ENCODE results near the gene BCAS4.

The BCAS4 gene

DNA sequence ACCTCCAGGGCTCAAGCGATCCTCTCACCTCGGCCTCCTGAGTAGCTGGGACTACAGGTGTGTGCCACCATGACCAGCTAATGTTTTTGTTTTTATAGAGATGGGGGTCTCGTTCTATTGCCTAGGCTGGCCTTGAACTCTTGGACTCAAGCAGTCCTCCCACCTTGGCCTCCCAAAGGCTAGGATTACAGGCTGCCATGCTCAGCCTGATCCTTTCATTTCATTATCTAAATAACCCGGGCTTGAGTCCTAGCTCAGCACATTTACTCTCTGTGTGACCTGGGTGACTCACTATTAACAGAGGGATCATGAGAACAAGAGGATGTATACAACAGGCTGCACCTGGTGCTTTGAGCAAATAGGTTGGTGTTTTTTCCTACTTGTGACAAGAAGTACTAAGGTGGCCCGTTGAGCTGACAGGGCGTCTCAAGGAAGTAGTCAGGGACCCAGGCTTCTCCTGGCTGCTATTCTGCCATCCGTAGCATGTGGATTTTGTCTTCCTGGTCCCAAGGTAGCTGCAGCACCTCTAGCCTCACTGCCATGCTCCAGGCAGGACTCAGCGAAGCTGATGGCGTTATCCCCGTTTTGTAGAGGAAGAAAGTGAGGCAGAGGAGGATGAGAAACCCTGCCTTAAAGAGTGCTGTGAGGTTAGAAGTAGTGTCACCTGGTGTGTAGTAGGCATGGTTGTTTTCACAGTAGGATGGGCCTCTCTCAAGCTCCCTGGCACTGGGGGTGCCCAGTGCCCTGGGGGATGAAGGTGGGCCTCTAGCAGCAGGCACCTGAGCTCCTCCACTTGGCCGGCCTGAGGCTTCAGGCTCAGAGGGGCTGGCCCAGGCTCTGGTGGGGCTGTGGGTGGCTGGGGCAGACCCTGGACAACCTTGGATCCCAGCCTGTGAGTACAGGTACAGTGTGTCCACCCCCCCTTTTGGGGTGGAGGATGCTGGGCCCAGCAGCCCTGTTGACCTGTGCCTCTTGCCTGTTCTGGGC, 73.9 kb downstream of the BCAS4 start:
- Histone ChIP-seq H3K4me1 (ENCODE audit: control insufficient read depth, insufficient read depth, low read length) (peaks cover 7% of the 10 kb centered on the region), H3K9ac (ENCODE audit: low read length) (no peak overlapping the region), H3K27me3 (ENCODE audit: control insufficient read depth, insufficient read depth, low read length) (no peaks in the 10 kb centered on the region), H3K4me3 (ENCODE audit: low read length) (no peak overlapping the region), H3K9me3 (ENCODE audit: control insufficient read depth, low read length) (no peaks in the 10 kb centered on the region), H3K36me3 (ENCODE audit: control insufficient read depth, insufficient read depth, low read length) (no peaks in the 10 kb centered on the region)

DNA sequence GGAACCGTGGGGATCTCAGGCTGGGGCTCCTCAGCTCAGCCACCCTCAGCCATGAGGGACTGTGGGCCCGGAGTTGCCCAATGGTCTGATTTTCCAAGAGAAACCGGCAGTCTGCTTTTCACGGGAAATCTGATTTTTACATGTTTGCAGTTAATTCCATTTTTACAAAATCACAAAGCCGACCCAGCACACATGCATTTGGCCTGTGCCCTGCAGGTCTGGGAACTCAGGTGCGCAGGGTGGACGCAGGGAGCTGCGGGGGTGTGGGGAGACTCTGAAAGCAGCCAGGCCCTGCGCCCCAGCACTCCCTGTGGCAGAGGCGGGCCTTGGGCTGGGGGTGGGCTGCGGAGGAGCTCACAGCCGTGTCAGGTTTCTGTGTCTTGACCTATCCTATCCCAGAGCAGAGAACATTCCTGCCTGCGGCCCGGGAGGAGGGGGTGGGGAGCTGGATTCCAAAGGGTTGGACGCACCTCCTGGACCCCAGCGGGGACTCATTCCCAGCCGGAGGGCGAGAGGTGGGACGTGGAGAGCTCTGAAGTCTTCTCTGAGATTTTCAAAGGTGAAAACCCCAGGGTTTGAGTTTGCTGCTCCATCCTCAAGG, 75.8 kb downstream of the BCAS4 start:
- H3K4me3 ChIP-seq (ENCODE audit: low read length), result no peak overlapping the region
- no peak overlapping the region for H3K9ac ChIP-seq (ENCODE audit: low read length)
- no peaks in the 10 kb centered on the region for H3K9me3 ChIP-seq (ENCODE audit: control insufficient read depth, low read length)
- no peaks in the 10 kb centered on the region for H3K27me3 ChIP-seq (ENCODE audit: control insufficient read depth, insufficient read depth, low read length)
- no peaks in the 10 kb centered on the region for H3K36me3 ChIP-seq (ENCODE audit: control insufficient read depth, insufficient read depth, low read length)
- H3K4me1 ChIP-seq (ENCODE audit: control insufficient read depth, insufficient read depth, low read length), result peaks cover 7% of the 10 kb centered on the region

DNA sequence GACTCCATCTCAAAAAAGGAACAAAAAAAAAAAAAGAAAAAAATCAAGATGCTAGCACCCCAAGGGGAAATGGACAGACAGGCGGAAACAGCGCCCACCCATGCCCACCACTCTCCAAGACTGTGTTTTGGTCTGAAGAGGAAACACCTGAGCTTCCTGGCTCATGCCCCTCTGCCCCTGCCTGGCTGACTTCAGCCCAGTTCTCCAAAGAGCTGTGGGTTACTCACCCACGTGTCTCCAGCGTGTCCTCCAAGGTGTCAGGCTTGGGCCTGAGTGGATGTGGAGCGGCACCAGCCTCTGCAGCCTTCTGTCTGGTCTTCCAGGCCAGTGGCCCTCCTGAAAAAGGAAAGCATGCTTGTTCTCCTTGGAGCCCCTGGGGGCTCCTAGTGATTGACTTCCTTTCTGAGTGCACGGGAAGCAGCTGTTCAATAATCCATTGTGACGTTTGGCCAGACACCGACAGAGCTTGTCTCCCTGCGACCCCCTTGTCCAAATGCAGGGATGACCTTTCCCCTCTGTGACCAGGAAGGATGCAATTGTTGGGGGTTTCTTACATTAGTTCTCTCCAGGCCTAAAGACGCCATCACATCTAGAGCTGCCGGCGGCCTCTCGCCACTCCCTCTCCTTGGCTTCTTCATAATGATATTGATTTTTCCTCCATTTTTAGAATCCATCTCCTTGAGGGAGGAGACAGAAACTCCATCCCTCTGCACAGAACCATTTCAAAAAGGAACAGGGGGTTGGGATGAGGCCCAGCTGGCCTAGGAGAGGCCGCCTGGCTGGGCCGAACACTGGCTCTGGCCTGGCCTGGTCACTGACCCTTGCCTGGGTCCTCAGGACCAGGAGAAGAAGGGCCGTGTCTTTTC, 77.9 kb downstream of the BCAS4 start:
- Histone ChIP-seq H3K9me3 (ENCODE audit: control insufficient read depth, low read length) (no peaks in the 10 kb centered on the region), H3K36me3 (ENCODE audit: control insufficient read depth, insufficient read depth, low read length) (no peaks in the 10 kb centered on the region), H3K27me3 (ENCODE audit: control insufficient read depth, insufficient read depth, low read length) (no peaks in the 10 kb centered on the region), H3K4me1 (ENCODE audit: control insufficient read depth, insufficient read depth, low read length) (peaks cover 7% of the 10 kb centered on the region), H3K4me3 (ENCODE audit: low read length) (no peak overlapping the region), H3K9ac (ENCODE audit: low read length) (no peak overlapping the region)

DNA sequence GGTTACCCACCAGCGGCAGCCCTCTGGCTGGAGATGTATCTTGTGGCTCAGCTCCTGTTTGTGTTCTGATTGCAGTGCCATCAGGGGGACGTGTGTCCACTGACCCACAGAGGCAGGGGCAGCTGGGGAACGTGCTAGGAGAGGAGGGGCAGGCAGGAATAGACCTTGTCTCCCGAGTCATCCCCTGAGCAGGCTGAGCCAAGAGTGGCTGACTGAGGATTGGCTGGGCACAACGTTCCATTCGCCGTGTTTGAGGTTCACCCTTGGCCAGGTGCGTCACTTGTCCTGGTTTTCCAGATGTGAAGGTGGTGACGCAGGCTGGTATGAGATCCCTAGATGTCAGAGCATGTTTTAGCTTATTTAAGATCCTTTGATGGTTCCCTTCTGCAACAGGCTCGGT, 78.7 kb downstream of the BCAS4 start:
- Histone ChIP-seq H3K9me3 (ENCODE audit: control insufficient read depth, low read length) (no peaks in the 10 kb centered on the region), H3K27me3 (ENCODE audit: control insufficient read depth, insufficient read depth, low read length) (no peaks in the 10 kb centered on the region), H3K4me3 (ENCODE audit: low read length) (no peak overlapping the region)

DNA sequence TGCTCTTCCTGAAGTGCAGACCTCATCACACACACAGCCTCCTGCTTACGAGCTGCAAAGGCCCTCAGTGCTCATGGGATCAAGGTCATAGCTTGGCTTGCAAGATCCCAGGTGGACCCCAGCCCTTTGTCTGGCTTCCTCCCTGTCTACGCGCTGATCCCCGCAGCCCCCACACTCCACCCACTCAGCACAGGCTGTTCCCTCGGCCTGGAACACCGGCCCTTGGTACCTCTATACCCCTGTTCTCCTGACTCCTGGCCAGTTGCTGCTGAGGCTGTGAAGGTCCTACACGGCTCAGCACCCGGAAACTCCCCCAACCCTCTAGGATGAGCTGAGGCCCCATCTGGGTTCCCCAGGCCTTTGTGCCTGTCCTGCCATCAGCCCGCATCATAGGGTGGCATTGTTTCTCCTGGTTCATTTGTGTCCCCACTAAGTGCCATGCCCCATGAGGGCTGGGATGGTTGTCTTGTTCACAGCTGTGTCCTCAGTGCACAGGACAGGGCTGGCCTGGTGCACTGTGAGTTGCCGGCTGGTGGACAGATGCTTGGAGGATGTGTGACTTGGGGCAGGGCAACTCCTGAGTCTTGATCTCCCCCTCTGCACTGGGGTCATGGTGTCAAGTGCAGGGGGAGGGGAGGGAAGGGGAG, 79.4 kb downstream of the BCAS4 start:
- no peak overlapping the region for H3K4me3 ChIP-seq (ENCODE audit: low read length)
- no peaks in the 10 kb centered on the region for H3K36me3 ChIP-seq (ENCODE audit: control insufficient read depth, insufficient read depth, low read length)
- no peaks in the 10 kb centered on the region for H3K27me3 ChIP-seq (ENCODE audit: control insufficient read depth, insufficient read depth, low read length)
- no peak overlapping the region for H3K9ac ChIP-seq (ENCODE audit: low read length)
- peaks cover 1% of the 10 kb centered on the region for H3K4me1 ChIP-seq (ENCODE audit: control insufficient read depth, insufficient read depth, low read length)
- H3K9me3 ChIP-seq (ENCODE audit: control insufficient read depth, low read length), result no peaks in the 10 kb centered on the region

More for the DNA sequence above, 78.7 kb downstream of the BCAS4 start:
- H3K4me1 ChIP-seq (ENCODE audit: control insufficient read depth, insufficient read depth, low read length), result peaks cover 7% of the 10 kb centered on the region
- no peak overlapping the region for H3K9ac ChIP-seq (ENCODE audit: low read length)
- no peaks in the 10 kb centered on the region for H3K36me3 ChIP-seq (ENCODE audit: control insufficient read depth, insufficient read depth, low read length)

DNA sequence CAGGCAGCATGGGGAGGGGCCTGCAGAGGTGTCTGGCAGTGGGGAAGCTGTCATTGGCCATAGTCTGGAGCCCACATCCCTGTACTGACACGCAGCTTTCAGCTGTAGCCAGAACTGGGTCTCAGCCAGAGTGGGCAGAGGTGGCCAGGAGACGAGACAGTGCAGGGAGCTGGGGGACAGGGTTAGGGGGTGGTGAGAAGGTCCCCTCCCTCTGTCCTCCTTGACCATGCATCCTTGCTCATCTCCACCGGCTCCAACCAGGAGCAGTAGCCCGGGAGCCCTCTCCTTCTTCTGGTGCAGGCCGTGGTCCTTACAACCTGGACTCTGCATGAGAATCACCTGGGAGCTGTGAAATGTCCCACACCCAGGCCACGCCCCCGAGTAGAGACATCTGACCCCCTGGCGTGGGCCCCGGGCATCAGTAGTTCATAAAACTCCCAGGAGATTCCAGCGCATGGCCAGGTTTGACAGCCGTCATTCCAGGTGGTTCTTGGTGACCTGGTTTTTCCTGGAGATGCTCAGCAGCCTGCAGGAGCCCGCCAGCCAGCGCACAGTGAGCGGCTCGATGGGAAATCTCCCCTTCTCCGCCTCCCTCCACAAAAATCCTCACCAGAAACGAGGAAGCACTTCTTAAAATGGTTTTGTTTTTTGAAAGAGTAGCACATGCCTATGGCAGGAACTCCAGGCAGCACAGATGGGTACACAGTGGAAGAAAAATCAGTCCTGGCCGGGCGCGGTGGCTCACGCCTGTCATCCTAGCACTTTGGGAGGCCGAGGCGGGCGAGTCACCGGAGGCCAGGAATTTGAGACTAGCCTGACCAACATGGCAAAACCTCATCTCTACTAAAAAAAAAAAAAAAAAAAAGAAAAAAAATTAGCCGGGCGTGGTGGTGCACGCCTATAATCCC, 80.2 kb downstream of the BCAS4 start:
- Histone ChIP-seq H3K4me1 (ENCODE audit: control insufficient read depth, insufficient read depth, low read length) (no peaks in the 10 kb centered on the region), H3K9ac (ENCODE audit: low read length) (no peak overlapping the region), H3K9me3 (ENCODE audit: control insufficient read depth, low read length) (no peaks in the 10 kb centered on the region), H3K36me3 (ENCODE audit: control insufficient read depth, insufficient read depth, low read length) (no peaks in the 10 kb centered on the region), H3K4me3 (ENCODE audit: low read length) (no peak overlapping the region), H3K27me3 (ENCODE audit: control insufficient read depth, insufficient read depth, low read length) (no peaks in the 10 kb centered on the region)

DNA sequence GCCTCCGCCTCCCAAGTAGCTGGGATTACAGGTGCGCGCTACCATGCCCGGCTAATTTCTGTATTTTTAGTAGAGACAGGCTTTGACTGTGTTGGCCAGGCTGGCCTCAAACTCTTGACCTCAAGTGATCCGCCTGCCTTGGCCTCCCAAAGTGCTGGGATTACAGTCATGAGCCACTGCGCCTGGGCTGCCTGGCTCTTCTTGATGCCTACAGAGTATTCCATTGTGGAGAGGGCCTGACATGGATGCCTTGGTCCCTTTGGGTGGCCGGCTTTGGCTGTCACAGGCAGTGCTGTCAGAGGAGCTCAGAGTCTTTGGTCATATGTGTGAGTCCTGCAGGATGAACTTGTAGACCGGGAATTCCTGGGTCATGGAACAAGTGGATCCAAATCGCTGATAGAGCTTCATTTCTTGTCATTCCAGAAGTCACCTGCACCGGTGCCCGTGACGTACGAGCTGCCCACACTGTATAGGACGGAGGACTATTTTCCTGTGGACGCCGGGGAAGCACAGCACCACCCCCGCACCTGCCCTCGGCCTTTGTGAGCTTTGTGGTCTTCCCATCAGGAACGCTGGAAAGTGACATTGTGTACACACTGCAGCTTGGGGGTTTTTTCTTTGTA, 81.3 kb downstream of the BCAS4 start:
- no peak overlapping the region for H3K9ac ChIP-seq (ENCODE audit: low read length)
- H3K4me3 ChIP-seq (ENCODE audit: low read length), result no peak overlapping the region
- no peaks in the 10 kb centered on the region for H3K9me3 ChIP-seq (ENCODE audit: control insufficient read depth, low read length)

DNA sequence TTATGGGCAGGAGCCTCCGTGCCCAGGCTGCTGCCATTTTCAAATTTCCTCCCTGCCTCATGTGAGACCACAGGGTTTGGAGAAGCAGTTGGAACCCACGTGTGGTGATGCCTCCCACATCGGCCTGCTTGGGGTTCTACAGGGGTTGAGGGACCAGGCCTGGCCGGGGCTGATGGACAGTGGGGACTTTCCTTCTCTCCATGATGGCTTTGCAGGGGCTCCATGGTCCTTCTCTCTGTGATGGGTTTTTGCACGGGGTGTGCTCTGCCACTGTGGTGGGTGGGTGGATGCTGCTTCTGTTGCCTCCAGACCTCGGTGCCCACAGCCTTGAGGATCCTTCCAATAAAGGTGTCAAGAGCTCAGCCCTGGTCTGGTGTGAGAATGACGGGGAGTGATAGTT, 82.0 kb downstream of the BCAS4 start:
- Histone ChIP-seq H3K4me1 (ENCODE audit: control insufficient read depth, insufficient read depth, low read length) (no peaks in the 10 kb centered on the region), H3K9ac (ENCODE audit: low read length) (no peak overlapping the region), H3K36me3 (ENCODE audit: control insufficient read depth, insufficient read depth, low read length) (no peaks in the 10 kb centered on the region), H3K4me3 (ENCODE audit: low read length) (no peak overlapping the region), H3K9me3 (ENCODE audit: control insufficient read depth, low read length) (no peaks in the 10 kb centered on the region), H3K27me3 (ENCODE audit: control insufficient read depth, insufficient read depth, low read length) (no peaks in the 10 kb centered on the region)

More for the DNA sequence above, 81.3 kb downstream of the BCAS4 start:
- Histone ChIP-seq H3K36me3 (ENCODE audit: control insufficient read depth, insufficient read depth, low read length) (no peaks in the 10 kb centered on the region), H3K27me3 (ENCODE audit: control insufficient read depth, insufficient read depth, low read length) (no peaks in the 10 kb centered on the region), H3K4me1 (ENCODE audit: control insufficient read depth, insufficient read depth, low read length) (no peaks in the 10 kb centered on the region)

DNA sequence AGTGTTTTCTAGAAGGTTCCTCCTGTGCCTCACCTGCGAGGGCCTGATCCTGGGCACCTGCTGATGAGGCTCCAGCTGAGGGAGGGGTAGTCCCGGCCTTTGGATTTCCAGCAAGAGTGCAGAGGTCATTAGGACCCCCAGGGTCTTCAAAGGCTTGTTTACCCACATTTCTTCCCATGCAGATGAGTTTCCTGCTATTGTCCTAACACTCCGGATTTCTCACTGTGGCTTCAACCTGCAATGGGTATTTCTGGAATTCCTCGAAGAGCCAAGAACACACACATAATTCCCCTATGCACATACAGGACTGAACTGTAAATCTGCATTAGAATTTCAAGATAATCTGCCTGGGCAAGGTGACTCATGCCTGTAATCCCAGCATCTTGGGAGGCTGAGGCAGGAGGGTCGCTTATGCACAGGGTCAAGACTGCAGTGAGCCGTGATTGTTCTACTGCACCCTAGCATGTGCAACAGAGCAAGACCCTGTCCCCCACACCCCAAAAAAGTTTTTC, 82.4 kb downstream of the BCAS4 start:
- H3K4me3 ChIP-seq (ENCODE audit: low read length), result no peak overlapping the region
- no peaks in the 10 kb centered on the region for H3K9me3 ChIP-seq (ENCODE audit: control insufficient read depth, low read length)
- no peaks in the 10 kb centered on the region for H3K27me3 ChIP-seq (ENCODE audit: control insufficient read depth, insufficient read depth, low read length)
- H3K4me1 ChIP-seq (ENCODE audit: control insufficient read depth, insufficient read depth, low read length), result no peaks in the 10 kb centered on the region
- H3K9ac ChIP-seq (ENCODE audit: low read length), result no peak overlapping the region
- H3K36me3 ChIP-seq (ENCODE audit: control insufficient read depth, insufficient read depth, low read length), result no peaks in the 10 kb centered on the region

DNA sequence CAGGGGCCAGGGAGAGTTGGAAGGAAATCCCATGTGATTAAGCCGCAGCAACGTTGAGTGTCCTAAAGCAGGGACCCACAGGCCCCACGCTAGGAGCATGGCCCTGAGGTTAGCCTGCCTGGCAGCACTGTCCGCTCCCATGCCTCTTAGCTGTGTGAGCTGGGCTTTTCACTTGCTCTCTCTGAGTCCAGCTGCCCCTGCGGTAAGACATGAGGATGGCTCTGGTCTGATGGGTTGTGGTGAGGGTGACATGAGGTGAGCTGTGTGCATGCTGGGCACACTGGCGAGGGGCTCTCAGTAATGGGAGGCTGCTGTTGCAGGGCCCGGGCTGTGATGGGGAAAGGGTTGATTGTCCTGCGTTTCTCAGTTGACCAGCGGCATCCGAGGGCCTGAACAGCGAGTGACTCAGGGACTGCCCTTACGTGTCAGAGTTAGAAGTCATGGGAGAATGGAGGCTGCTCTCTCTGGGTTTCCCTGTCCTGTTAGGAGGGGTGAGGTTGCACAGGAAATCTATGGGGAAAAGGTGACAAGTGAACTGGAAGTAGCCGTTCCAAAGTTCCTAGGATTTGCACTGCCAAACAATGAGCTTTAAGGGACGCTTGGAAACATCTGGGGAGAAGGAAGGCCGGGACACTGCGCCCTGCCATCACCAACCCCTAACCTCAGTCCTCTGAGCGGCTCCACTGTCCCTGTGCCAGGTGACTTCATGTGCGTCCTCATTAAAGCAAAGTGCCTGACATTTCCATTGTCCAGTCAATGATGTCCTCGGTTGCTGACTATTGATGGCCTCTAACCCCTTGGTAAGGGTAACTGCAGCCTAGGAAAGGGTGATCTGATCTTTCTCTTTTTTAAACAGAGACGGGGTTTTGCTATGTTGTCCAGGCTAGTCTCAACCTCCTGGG, 85.0 kb downstream of the BCAS4 start:
- H3K9ac ChIP-seq (ENCODE audit: low read length), result no peak overlapping the region
- H3K36me3 ChIP-seq (ENCODE audit: control insufficient read depth, insufficient read depth, low read length), result no peaks in the 10 kb centered on the region
- no peak overlapping the region for H3K4me3 ChIP-seq (ENCODE audit: low read length)
- no peaks in the 10 kb centered on the region for H3K9me3 ChIP-seq (ENCODE audit: control insufficient read depth, low read length)
- no peaks in the 10 kb centered on the region for H3K27me3 ChIP-seq (ENCODE audit: control insufficient read depth, insufficient read depth, low read length)
- no peaks in the 10 kb centered on the region for H3K4me1 ChIP-seq (ENCODE audit: control insufficient read depth, insufficient read depth, low read length)

All from mucosa of stomach (tissue), 1 donor.